Right forelimb (tissue), 1 donor: ENCODE data around the gene NRCAM.

Source experiments
- DNase-seq: peaks from one replicate; pipeline ENCODE4 v3.0.0-alpha.2; 2018

The NRCAM gene

GRCh38 chr7:108114117-108114841, 342.0 kb downstream of the NRCAM start:
- no peak for DNase-seq

GRCh38 chr7:108112683-108113082, 343.6 kb downstream of the NRCAM start:
- DNase-seq: no peak

- no peak for DNase-seq
These were observed 346.9 kb downstream of the NRCAM start for GRCh38 chr7:108109221-108109908.

GRCh38 chr7:108108131-108108530, 348.1 kb downstream of the NRCAM start:
- no peak for DNase-seq

- DNase-seq: no peak
These were observed 351.9 kb downstream of the NRCAM start for GRCh38 chr7:108104324-108104723.

- DNase-seq: no peak
These were observed 352.5 kb downstream of the NRCAM start for GRCh38 chr7:108103558-108104298.

GRCh38 chr7:108102671-108103312, 353.4 kb downstream of the NRCAM start:
- DNase-seq: no peak

- DNase-seq: no peak
These were observed 354.5 kb downstream of the NRCAM start for GRCh38 chr7:108101759-108102158.

- no peak for DNase-seq
These were observed 356.5 kb downstream of the NRCAM start for GRCh38 chr7:108099713-108100112.

- no peak for DNase-seq
These were observed 358.5 kb downstream of the NRCAM start for GRCh38 chr7:108097703-108098102.
